Measurements from ENCODE around the gene SGF29. TPM values are rescaled to one million over a fixed set of nuclear protein-coding genes. Genes with fewer than 3 reads are reported as not detected.

SGF29 gene
- total and polyA plus RNA-seq, 2 of the 8 experiments (the other 6 are each of a cell fraction or from before 2014, with no cell fraction given): 3.1 to 22.7 TPM

- Histone ChIP-seq H4K20me1 (replicated peaks in 1 of 2; ENCODE audit: control insufficient read depth in 1 of 2, insufficient read depth in 2 of 2, low read length in 2 of 2) (peaks cover 0 to under 1% of the 10 kb centered on the region in 2 experiments), H3K9ac (replicated peaks in 1 of 4; ENCODE audit: extremely low read depth in 1 of 4, low read depth in 3 of 4, low read length in 3 of 4) (no peak overlapping the region), H3K4me1 (replicated peaks in 1 of 4; ENCODE audit: control insufficient read depth in 3 of 4, insufficient read depth in 4 of 4, low read length in 3 of 4) (no peaks in the 10 kb centered on the region), H3K4me3 (ENCODE audit: extremely low read depth in 1 of 4, insufficient read depth in 2 of 4, low read depth in 3 of 4, low read length in 4 of 4) (no peak overlapping the region), H2BK20ac (ENCODE audit: low read length) (no peak overlapping the region), H3K9me3 (ENCODE audit: insufficient read depth in 2 of 2, low read depth in 1 of 2, low read length in 1 of 2) (no peaks in the 10 kb centered on the region), H3K23ac (ENCODE audit: insufficient read length) (no peak overlapping the region), H2BK5ac (ENCODE audit: low read depth, low read length) (no peak overlapping the region), H3K14ac (ENCODE audit: insufficient read length) (no peak overlapping the region), H3K79me1 (ENCODE audit: low read depth, low read length) (no peaks in the 10 kb centered on the region), H3K27me3 (replicated peaks in 1 of 4; ENCODE audit: control insufficient read depth in 3 of 4, extremely low read depth in 1 of 4, insufficient read depth in 3 of 4, low read length in 3 of 4) (no peaks in the 10 kb centered on the region), H3K18ac (ENCODE audit: extremely low read depth, low read length) (no peak overlapping the region), H4K5ac (ENCODE audit: insufficient read length, low read depth, low read length) (no peak overlapping the region), H2AFZ (ENCODE audit: low read length) (no peak overlapping the region), H2BK15ac (ENCODE audit: low read length) (no peak overlapping the region), H4K91ac (replicated peaks; ENCODE audit: insufficient read length, low read length) (no peak overlapping the region), H2BK120ac (replicated peaks; ENCODE audit: low read depth, low read length) (no peak overlapping the region), H3K23me2 (ENCODE audit: low read depth, low read length) (no peaks in the 10 kb centered on the region), H3K4me2 (ENCODE audit: insufficient read depth in 1 of 2, low read depth in 2 of 2, low read length in 2 of 2) (no peak overlapping the region), H3K27ac (ENCODE audit: low read depth, low read length) (no peak overlapping the region), H3K4ac (replicated peaks; ENCODE audit: insufficient read length, low read depth, low read length) (no peak overlapping the region), H2AK5ac (ENCODE audit: low read depth, low read length) (no peak overlapping the region), H3K79me2 (ENCODE audit: control insufficient read depth in 1 of 2, insufficient read depth in 2 of 2, low read length in 2 of 2) (no peaks in the 10 kb centered on the region), H3K56ac (replicated peaks; ENCODE audit: insufficient read length, low read depth, low read length) (no peak overlapping the region), H3K36me3 (ENCODE audit: control insufficient read depth in 2 of 4, insufficient read depth in 4 of 4, low read length in 3 of 4) (peaks cover 0 to 5% (median 0%) of the 10 kb centered on the region in 4 experiments; a peak in 2 of 8 replicates), H2BK12ac (ENCODE audit: low read depth, low read length) (no peak overlapping the region), H4K8ac (ENCODE audit: extremely low read depth, insufficient read depth, low read length) (0 out of 2 replicates have a peak overlapping the region, but pooled peaks have one; percentile 25)
- TF ChIP-seq GABPA (IDR thresholded peaks at IDR 0.05; ENCODE audit: borderline replicate concordance, insufficient read depth, low read length): no peak
- no peak for TF ChIP-seq YY1 (IDR thresholded peaks at IDR 0.05; ENCODE audit: low read depth, low read length)
- TF ChIP-seq SP4 (IDR thresholded peaks at IDR 0.05; ENCODE audit: low read length): no peak
- no peak for TF ChIP-seq RNF2 (IDR thresholded peaks at IDR 0.05; ENCODE audit: borderline replicate concordance, low read depth, low read length, missing control alignments, poor library complexity, severe bottlenecking)
- TF ChIP-seq, protein P1, sequence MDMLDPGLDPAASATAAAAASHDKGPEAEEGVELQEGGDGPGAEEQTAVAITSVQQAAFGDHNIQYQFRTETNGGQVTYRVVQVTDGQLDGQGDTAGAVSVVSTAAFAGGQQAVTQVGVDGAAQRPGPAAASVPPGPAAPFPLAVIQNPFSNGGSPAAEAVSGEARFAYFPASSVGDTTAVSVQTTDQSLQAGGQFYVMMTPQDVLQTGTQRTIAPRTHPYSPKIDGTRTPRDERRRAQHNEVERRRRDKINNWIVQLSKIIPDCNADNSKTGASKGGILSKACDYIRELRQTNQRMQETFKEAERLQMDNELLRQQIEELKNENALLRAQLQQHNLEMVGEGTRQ (IDR thresholded peaks at IDR 0.05; ENCODE audit: low read length): no peak
- no peak for TF ChIP-seq TCF12 (IDR thresholded peaks at IDR 0.05; ENCODE audit: low read depth, low read length)
- no peak for TF ChIP-seq RAD21 (IDR thresholded peaks at IDR 0.05 in 1 of 2, conservative IDR thresholded peaks at IDR 0.05 in 1 of 2; ENCODE audit: low read depth in 2 of 2, low read length in 2 of 2)
- ChIA-PET CTCF (ENCODE audit: partially characterized antibody) (interaction anchor here (0.8 to 1.6 kb wide), 3 partner anchors 12 to 24 kb away, joined by 3 read pairs; no protein-coding TSS in a partner anchor), POLR2A (ENCODE audit: partially characterized antibody) (interaction anchor here (1.2 kb wide), 1 partner anchor 36 kb away, joined by 5 read pairs; no protein-coding TSS in a partner anchor)
- no peak for DNase-seq (ENCODE audit: low read depth in 1 of 2, low spot score in 2 of 2)
- no peak for FAIRE-seq
- WGBS, 2 experiments (ENCODE audit: extremely low coverage in 1 of 2, insufficient coverage in 1 of 2, insufficient read length in 1 of 2, insufficient replicate concordance in 2 of 2, low coverage in 1 of 2, low lambda C conversion rate in 2 of 2, missing lambda C conversion rate in 1 of 2): 91% methylated on average over 15 of the region's 15 CpGs; no CpG with 5 or more reads in 1 of the 2 experiments
Measured at GRCh38 chr16:28580726-28581315, 27.1 kb downstream of the SGF29 start.

Measured in H1 (cell line).